Activated CD8-positive, alpha-beta T cell treated with anti-CD3 and anti-CD28 coated beads for 36 hours (primary cell): ENCODE measurements around the gene HLTF. TPM values are rescaled to one million over a fixed set of nuclear protein-coding genes. Genes with fewer than 3 reads are reported as not detected.

Experiments
- ATAC-seq: fragments of 200-7000 bp; cut with Tn5 transposase; one replicate; pipeline ENCODE4 v1.10.0; 2021; ENCODE audit warnings: mild to moderate bottlenecking, moderate library complexity
- CTCF ChIA-PET: fragments of 350-600 bp; sonication (Branson Sonifier 250); formaldehyde crosslinking; loops from one replicate; lab custom pipeline; 2021; ENCODE audit warnings: antibody characterized with exemption; lab: Charles Lee
- POLR2A ChIA-PET: fragments of 350-600 bp; sonication (Branson Sonifier 250); formaldehyde crosslinking; loops from one replicate; lab custom pipeline; 2021; ENCODE audit warnings: antibody characterized with exemption; lab: Charles Lee
- DNase-seq: peaks from one replicate; pipeline ENCODE4 v3.0.0-alpha.2; 2020
- H3K27ac Mint-ChIP-seq: one replicate; pipeline ENCODE4 v1.8.0; 2021; ENCODE audit warnings: mild to moderate bottlenecking, mixed read lengths
- H3K27me3 Mint-ChIP-seq: one replicate; pipeline ENCODE4 v1.8.0; 2021; ENCODE audit warnings: mixed read lengths
- H3K36me3 Mint-ChIP-seq: one replicate; pipeline ENCODE4 v1.8.0; 2021; ENCODE audit warnings: low read depth, mixed read lengths
- H3K4me1 Mint-ChIP-seq: one replicate; pipeline ENCODE4 v1.8.0; 2021; ENCODE audit warnings: low read depth, mixed read lengths
- H3K4me3 Mint-ChIP-seq: one replicate; pipeline ENCODE4 v1.8.0; 2021; ENCODE audit warnings: mild to moderate bottlenecking, moderate library complexity, mixed read lengths
- H3K9me3 Mint-ChIP-seq: one replicate; pipeline ENCODE4 v1.8.0; 2021; ENCODE audit warnings: mixed read lengths
- CTCF ChIP-seq: fragments of 200-600 bp; IDR thresholded peaks from one replicate; pipeline ENCODE4 v1.8.0; 2022; ENCODE audit warnings: antibody characterized with exemption, mild to moderate bottlenecking
- intact Hi-C: fragments of 100-400 bp; cut with micrococcal nuclease; formaldehyde crosslinking; loops from one replicate; pipeline ENCODE4 v1.10.0; 2022
- total RNA-seq, 2 experiments: library from RNA; stranded (reverse); gene quantifications; one replicate each; pipeline ENCODE4 v1.2.3, GENCODE V29; 2021

The HLTF gene
- total RNA-seq, 2 experiments from 2014 or later, result 20.7 to 23.8 TPM

DNA sequence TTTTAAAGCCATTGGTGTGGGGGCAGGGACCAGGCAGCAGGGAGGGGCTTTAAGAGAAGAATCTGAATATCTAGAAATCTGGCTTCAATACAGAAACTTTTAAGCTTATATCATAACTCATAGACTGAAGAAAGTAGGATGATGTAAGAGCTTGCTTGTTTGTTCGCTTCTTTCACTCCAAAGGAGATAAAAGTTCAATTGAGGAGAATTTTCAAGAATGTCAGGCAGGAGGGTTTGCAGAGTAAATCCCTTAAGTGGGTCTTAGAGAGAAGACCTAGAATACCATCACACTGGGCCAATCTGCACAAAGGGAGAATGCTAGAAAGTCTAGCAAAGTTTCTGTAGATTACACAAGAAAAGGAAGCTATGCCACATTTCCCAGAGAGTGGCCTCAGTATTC, 4.1 kb upstream of the HLTF start:
- H3K36me3 Mint-ChIP-seq, result peaks cover 2% of the 10 kb centered on the region
- H3K9me3 Mint-ChIP-seq, result no peaks in the 10 kb centered on the region
- no peaks in the 10 kb centered on the region for H3K27me3 Mint-ChIP-seq
- DNase-seq, result no peak
- POLR2A ChIA-PET, result interaction anchor here (0.8 kb wide), 1 partner anchor 14 kb away, joined by 3 read pairs; no protein-coding TSS in a partner anchor
- peaks cover 5% of the 10 kb centered on the region for H3K4me1 Mint-ChIP-seq
- intact Hi-C loops, result no loop called here
- no peak overlapping the region for H3K27ac Mint-ChIP-seq
- ATAC-seq, result no peak
- CTCF ChIA-PET, result interaction anchor here (1.2 kb wide), 1 partner anchor 135 kb away, joined by 4 read pairs; no protein-coding TSS in a partner anchor
- H3K4me3 Mint-ChIP-seq, result no peak overlapping the region
- no peak for TF ChIP-seq CTCF

DNA sequence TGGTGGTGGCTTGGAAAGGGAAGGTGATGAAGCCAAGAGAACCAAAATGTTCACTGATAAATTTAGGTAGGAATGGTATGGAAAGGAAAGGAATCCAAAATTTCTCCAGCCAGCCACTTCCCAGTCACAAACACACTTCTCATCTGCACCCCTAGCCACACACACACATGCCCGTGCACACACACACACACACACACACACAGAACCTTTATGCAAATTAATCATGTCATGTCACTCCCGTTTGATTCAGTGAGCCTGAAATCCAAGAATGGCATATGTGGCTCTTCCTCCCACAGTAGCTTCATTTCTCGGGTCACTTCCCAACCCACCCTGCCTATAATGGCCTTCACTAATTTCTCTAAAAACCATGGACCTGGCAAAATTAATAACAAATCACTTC, 3.1 kb upstream of the HLTF start:
- intact Hi-C loops, result loop anchor here (5.0 kb wide), 1 partner anchor 97 kb away; the partner anchor contains the start of gene GYG1
- Mint-ChIP-seq H3K27me3 (no peaks in the 10 kb centered on the region), H3K36me3 (peaks cover 2% of the 10 kb centered on the region), H3K27ac (no peak overlapping the region), H3K4me1 (peaks cover 10% of the 10 kb centered on the region), H3K9me3 (no peaks in the 10 kb centered on the region), H3K4me3 (no peak overlapping the region)
- ATAC-seq (no peak), DNase-seq (no peak)
- POLR2A ChIA-PET, result no interaction called here
- no peak for TF ChIP-seq CTCF
- CTCF ChIA-PET, result no interaction called here

- no peak for DNase-seq
- no peak for TF ChIP-seq CTCF
Measured at GRCh38 chr3:149087208-149087607, 875 bp upstream of the HLTF start.

DNA sequence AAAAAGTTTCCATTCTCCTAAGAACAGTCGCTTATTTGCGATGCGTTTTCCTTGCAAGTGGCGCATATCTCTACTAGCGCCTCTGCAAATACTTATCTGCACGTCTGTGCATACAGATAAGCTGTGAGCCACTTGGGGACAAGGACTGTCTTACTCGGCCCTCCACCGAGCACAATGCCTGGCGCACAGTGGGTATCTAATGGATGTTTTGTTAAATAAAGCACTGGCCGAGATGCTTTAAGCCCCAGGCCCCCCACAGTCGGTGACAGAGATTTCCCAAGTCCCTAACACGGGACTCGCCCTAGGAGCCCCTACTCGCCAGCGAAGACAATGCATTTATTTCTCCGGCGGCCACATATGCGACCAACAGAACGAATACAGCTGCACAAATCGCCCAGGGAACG, 503 bp downstream of the HLTF start:
- H3K9me3 Mint-ChIP-seq, result no peaks in the 10 kb centered on the region
- no peaks in the 10 kb centered on the region for H3K27me3 Mint-ChIP-seq
- peak overlapping the region; percentile 92 for H3K4me3 Mint-ChIP-seq
- H3K36me3 Mint-ChIP-seq, result peaks cover 5% of the 10 kb centered on the region
- ATAC-seq (peak; percentile 28), DNase-seq (no peak)
- ChIA-PET CTCF (interaction anchor here (1.0 kb wide), 1 partner anchor 9 kb away, joined by 3 read pairs; no protein-coding TSS in a partner anchor), POLR2A (no interaction called here)
- H3K4me1 Mint-ChIP-seq, result peaks cover 15% of the 10 kb centered on the region
- TF ChIP-seq CTCF, result no peak
- intact Hi-C loops, result loop anchor here (5.0 kb wide), 1 partner anchor 94 kb away; the partner anchor contains the start of gene GYG1
- H3K27ac Mint-ChIP-seq, result peak overlapping the region; percentile 88

More at GRCh38 chr3:149087208-149087607, 875 bp upstream of the HLTF start:
- Mint-ChIP-seq H3K4me1 (peaks cover 15% of the 10 kb centered on the region), H3K9me3 (no peaks in the 10 kb centered on the region), H3K27ac (no peak overlapping the region), H3K27me3 (no peaks in the 10 kb centered on the region), H3K36me3 (peaks cover 5% of the 10 kb centered on the region), H3K4me3 (no peak overlapping the region)
- ChIA-PET CTCF (interaction anchor here (1.1 kb wide), 1 partner anchor 44 kb away, joined by 3 read pairs; no protein-coding TSS in a partner anchor), POLR2A (no interaction called here)
- ATAC-seq, result no peak
- intact Hi-C loops, result loop anchor here (5.0 kb wide), 1 partner anchor 95 kb away; the partner anchor contains the start of gene GYG1

DNA sequence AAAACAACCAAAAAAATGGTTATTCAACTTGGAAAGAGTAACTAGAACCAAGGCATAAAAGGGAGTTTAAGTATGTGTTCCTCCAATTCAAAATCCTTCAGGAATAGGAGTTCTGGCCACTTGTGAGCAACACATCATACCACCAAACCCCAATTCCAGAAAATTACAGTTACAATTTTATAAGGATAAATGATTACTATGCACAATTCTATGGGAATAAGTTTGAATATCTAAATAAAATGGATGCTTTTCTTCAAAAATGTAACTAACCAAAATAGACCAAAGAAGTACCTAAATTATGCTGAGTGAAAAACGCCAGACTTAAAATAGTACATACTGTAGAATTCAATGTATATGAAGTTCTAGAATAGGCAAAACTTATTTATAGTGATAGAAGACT, 4.6 kb downstream of the HLTF start:
- H3K4me1 Mint-ChIP-seq, result peaks cover 22% of the 10 kb centered on the region
- no peak overlapping the region for H3K4me3 Mint-ChIP-seq
- no peak for DNase-seq
- intact Hi-C loops, result no loop called here
- H3K27me3 Mint-ChIP-seq, result no peaks in the 10 kb centered on the region
- no peak overlapping the region for H3K27ac Mint-ChIP-seq
- ChIA-PET POLR2A (no interaction called here), CTCF (no interaction called here)
- TF ChIP-seq CTCF, result no peak
- ATAC-seq, result no peak
- H3K9me3 Mint-ChIP-seq, result no peaks in the 10 kb centered on the region
- H3K36me3 Mint-ChIP-seq, result peaks cover 8% of the 10 kb centered on the region
